ACHN (cell line): Measurements from ENCODE around the gene NDUFS3.

ENCODE experiments used
- DNase-seq: peaks from one replicate; pipeline ENCODE4 v3.0.0-alpha.2; 2015
- in situ Hi-C: cut with HindIII; loops from 2 replicates; pipeline ENCODE4 v1.10.0; 2017; ENCODE audit warnings: low sequenced_read_pairs, low pct_ligation_motif_present, low pct_unique_long_range_greater_than_20kb

NDUFS3 gene

DNA sequence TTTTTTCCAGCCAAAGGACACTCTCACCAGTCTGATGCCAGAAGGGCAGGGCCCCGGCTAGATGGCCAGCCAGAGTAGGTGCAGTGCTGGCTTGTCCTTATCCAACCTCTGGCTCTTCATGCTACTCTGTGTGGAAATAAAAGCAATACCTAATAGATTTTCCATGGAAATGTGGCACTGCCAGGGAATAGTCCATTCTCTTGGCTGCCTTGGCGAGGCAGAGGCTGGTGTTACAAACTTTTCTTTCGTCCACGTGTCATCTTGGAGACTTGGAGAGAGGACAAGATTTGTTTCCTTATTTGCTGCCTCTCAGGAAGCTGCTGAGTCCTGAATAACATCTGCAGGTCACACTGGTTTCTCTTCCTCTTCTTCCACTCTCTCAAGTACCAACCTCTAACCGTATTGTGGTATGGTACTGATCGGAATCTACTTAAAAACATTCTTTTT lies 32.5 kb downstream of the NDUFS3 start:
- no peak for DNase-seq
- in situ Hi-C loops = no loop called here

DNA sequence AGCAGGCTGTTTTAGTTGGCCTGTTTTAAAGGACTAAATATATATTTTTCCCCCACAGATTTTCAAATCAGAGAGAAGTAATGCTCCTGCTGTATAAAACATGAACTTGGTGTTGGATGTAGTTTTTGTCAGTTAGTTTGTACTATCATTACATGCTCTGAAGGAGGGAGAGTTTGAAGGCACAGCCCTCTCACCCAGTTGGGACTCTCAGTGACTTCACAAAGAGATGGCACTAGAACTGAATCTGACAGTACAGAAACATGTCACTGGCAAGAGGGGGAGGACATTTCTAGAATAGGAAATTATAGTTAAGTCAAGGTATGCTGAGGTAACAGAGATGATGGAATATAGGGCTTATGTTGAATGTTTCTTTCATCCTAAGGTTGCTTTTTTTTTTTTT lies 36.4 kb downstream of the NDUFS3 start:
- in situ Hi-C loops = no loop called here
- no peak for DNase-seq

DNA sequence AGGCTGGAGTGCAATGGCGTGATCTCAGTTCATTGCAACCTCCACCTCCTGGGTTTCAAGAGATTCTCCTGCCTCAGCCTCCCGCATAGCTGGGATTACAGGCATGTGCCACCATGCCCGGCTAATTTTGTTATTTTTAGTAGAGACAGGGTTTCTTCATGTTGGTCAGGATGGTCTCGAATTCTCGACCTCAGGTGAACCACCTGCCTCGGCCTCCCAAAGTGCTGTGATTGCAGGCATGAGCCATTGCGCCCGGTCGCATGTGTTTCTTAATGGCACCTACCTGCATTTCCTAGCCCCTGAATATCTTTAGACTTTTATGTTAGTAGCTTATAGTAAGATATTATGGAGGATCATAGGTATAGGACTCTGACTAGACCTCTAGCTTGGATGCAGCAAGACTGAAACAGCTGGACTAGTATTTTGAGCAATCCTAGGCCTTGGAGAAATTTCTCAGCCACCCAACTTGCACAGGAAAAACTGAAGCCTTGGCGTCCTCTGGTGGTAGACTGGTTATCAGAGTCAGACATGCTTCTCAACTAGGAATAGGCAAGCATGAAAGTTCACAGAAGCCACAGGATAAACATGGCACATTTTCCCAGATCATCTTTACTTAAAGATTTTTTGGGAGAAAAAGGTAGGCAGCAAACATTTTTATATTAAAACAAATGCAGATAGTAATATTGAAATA lies 38.0 kb downstream of the NDUFS3 start:
- in situ Hi-C loops = no loop called here

DNA sequence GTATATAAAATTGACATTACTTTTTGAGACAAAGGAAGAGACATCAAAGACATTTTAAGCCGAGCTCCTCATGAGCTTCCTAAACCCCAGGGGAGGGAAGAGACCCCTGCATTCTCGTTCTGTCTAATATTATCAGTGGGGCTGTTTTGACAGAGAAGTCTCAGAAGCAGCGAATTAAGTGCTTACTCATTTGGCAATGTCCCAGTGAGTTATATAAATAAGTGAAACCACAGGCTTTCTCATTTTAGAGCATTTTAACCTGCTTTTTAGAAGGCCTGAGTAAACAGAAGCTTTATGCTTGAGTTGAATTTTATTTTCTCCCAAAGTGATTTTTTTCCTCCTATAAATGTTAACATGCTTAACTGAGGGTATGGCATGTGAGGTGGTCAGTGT lies 38.5 kb downstream of the NDUFS3 start:
- in situ Hi-C loops = no loop called here
- DNase-seq = no peak

More for the DNA sequence above, 38.0 kb downstream of the NDUFS3 start:
- DNase-seq = peak; percentile 40

DNA sequence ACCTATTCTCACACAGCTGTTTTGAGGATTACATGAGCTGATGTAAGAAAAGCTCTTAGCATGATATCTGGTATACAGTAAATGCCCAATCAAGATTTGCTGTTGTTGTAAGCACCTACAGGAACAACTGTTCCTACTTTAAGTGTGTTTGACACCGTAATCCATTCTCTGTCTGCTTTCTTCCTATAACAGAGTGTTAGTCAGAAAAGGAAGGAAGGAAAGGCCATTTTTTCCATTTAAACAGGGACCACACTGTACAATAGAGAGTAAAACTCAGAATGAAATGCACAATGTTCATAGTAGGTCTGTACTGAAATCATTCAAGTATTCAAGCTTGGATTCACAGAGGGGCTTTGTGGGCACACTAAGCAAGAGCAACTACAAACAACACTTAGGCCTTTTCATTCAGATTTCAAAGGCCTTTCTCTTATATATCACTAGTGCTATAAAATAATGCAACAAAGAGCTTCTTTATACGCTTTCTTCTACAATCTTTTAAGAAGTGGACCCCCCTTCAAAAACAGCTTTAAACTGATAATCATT lies 42.0 kb downstream of the NDUFS3 start:
- in situ Hi-C loops = no loop called here
- DNase-seq = no peak

DNA sequence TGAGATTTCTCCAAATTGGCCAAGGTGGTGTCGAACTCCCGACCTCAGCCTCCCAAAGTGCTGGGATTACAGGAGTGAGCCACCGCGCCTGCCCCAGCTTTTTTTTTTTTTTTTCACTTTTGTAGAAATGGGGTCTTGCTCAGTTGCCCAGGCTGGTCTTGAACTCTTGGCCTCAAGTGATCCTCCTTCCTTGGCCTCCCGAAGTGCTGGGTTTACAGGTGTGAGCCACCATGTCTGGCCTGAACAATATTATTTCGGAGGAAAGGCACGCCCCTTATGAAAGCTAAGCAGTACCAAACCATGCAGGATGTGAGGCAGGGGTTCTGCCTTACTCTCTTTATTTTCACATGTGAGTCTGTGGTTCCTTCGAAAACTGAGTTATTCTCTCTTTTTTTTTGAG lies 47.4 kb downstream of the NDUFS3 start:
- DNase-seq = no peak
- in situ Hi-C loops = no loop called here

DNA sequence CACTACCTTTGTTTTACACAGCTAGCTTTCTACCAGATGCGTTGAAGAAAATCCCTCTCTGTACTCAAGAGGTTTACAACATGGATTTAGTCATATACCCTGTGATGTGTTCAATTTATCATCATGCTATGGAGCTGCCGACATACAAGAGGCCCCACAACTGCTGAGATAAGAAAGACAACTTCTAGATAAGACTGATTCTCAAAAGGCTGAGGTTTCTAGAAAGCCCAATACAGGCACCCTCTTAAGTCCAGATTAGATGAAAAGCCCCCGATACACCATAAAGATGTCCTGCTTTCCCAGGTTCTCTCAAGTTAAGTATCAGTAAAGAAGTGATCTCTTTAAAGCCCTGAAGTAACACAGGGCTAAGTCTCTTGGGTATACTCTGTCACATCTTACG lies 49.2 kb downstream of the NDUFS3 start:
- no peak for DNase-seq
- in situ Hi-C loops = no loop called here

DNA sequence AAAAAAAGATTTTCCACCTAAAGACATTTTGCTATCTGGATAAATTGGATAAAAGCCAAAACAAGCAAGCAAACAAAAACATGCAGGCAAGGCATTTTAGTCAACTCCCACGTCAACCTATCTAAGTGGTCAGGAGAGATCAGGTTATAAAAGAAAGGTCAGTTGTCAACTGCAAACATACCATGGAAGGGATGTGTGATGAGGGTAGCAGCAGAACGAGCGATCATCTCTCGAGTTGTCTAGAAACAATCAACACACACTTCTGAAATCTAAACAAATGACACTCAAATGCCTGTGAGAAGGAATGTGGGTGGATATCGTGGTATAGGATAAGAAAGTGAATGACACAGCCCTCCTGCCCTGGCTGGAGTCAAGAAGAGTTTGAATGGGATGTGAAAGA lies 52.6 kb downstream of the NDUFS3 start:
- in situ Hi-C loops = no loop called here

More for the DNA sequence above, 52.6 kb downstream of the NDUFS3 start:
- DNase-seq = no peak
